Measurements from ENCODE around the gene CEP128. TPM values are rescaled to one million over a fixed set of nuclear protein-coding genes. Genes with fewer than 3 reads are reported as not detected.

The CEP128 gene
- total RNA-seq, 1 experiment from 2014 or later, result 29.3 TPM

- DNase-seq, result no peak
- no TSS peak for BruUV-seq (replicated peaks)
- Histone ChIP-seq H3K9me2 (ENCODE audit: insufficient read depth) (no peaks in the 10 kb centered on the region), H3K4me3 (no peak overlapping the region), H2AFZ (no peak overlapping the region), H4K20me1 (ENCODE audit: insufficient read depth) (no peaks in the 10 kb centered on the region), H3K27ac (no peak overlapping the region), H3F3A (ENCODE audit: insufficient read depth, low read depth) (peaks cover 3% of the 10 kb centered on the region; the same call in 1 of the 2 replicates), H3K4me1 (replicated peaks; ENCODE audit: insufficient read depth) (no peaks in the 10 kb centered on the region), H3K36me3 (ENCODE audit: low read depth) (no peaks in the 10 kb centered on the region), H3K9me3 (ENCODE audit: insufficient read depth, low read depth) (no peaks in the 10 kb centered on the region; the same call in 1 of the 2 replicates), H3K79me2 (ENCODE audit: low read depth) (no peaks in the 10 kb centered on the region), H3K4me2 (no peak overlapping the region), H3K27me3 (ENCODE audit: insufficient read depth, low read depth) (no peaks in the 10 kb centered on the region)
- intact Hi-C loops (cut with micrococcal nuclease; ENCODE audit: unreplicated experiment), result no loop called here
- ChIA-PET POLR2A (ENCODE audit: unreplicated experiment) (interaction anchor here (0.6 kb wide), 1 partner anchor 57 kb away, joined by 23 read pairs; no protein-coding TSS in a partner anchor), CTCF (no interaction called here)
- no peak for TF ChIP-seq CTCF (conservative IDR thresholded peaks at IDR 0.05)
- no peak for TF ChIP-seq EZH2 (IDR thresholded peaks at IDR 0.05; ENCODE audit: low read depth)
Observed at GRCh38 chr14:80653956-80654355, 287.6 kb downstream of the CEP128 start.

- H3K36me3 ChIP-seq (ENCODE audit: low read depth), result peaks cover 3% of the 10 kb centered on the region
- H3F3A ChIP-seq (ENCODE audit: insufficient read depth, low read depth), result peaks cover 2% of the 10 kb centered on the region; the same call in 1 of the 2 replicates
- peaks cover 5% of the 10 kb centered on the region for H3K4me1 ChIP-seq (replicated peaks; ENCODE audit: insufficient read depth)
- no TSS peak for BruUV-seq (replicated peaks)
- H3K4me3 ChIP-seq, result no peak overlapping the region
- TF ChIP-seq CTCF (conservative IDR thresholded peaks at IDR 0.05), result no peak
- no peak for TF ChIP-seq EZH2 (IDR thresholded peaks at IDR 0.05; ENCODE audit: low read depth)
- H3K9me2 ChIP-seq (ENCODE audit: insufficient read depth), result no peaks in the 10 kb centered on the region
- CTCF ChIA-PET, result no interaction called here
- no peaks in the 10 kb centered on the region for H3K79me2 ChIP-seq (ENCODE audit: low read depth)
- no peak overlapping the region for H2AFZ ChIP-seq
- peaks cover 11% of the 10 kb centered on the region; the same call in 1 of the 2 replicates for H3K9me3 ChIP-seq (ENCODE audit: insufficient read depth, low read depth)
- POLR2A ChIA-PET (ENCODE audit: unreplicated experiment), result no interaction called here
- intact Hi-C loops (cut with micrococcal nuclease; ENCODE audit: unreplicated experiment), result no loop called here
- H3K27me3 ChIP-seq (ENCODE audit: insufficient read depth, low read depth), result no peaks in the 10 kb centered on the region
- no peak overlapping the region for H3K27ac ChIP-seq
- H3K4me2 ChIP-seq, result no peak overlapping the region
- no peak for DNase-seq
- no peaks in the 10 kb centered on the region for H4K20me1 ChIP-seq (ENCODE audit: insufficient read depth)
Observed at GRCh38 chr14:80645667-80646413, 295.7 kb downstream of the CEP128 start.

DNA sequence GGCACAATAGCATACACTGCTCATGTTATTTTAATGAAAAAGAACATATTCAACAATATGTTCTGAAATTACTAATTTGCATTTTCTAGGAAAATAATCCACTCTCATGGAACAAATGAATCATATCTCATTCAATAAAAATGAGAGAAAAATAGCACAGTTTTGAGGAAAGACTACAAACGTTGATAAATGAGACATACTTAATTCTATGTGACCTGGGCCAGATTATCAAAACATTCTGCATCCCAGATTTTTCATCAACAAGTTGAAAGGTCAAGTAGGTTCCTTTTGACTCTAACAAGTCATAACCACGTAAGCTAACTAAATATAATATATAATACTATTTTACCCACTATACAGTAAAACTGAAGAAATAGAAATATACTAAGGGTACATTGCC is 296.7 kb downstream of the CEP128 start:
- ChIA-PET POLR2A (ENCODE audit: unreplicated experiment) (no interaction called here), CTCF (no interaction called here)
- Histone ChIP-seq H2AFZ (no peak overlapping the region), H3K4me1 (replicated peaks; ENCODE audit: insufficient read depth) (peaks cover 15% of the 10 kb centered on the region), H3K27me3 (ENCODE audit: insufficient read depth, low read depth) (no peaks in the 10 kb centered on the region), H3K4me2 (no peak overlapping the region), H3K36me3 (ENCODE audit: low read depth) (peaks cover 3% of the 10 kb centered on the region), H3K9me3 (ENCODE audit: insufficient read depth, low read depth) (peaks cover 11% of the 10 kb centered on the region; the same call in 1 of the 2 replicates), H3K9me2 (ENCODE audit: insufficient read depth) (no peaks in the 10 kb centered on the region), H3K27ac (no peak overlapping the region), H3K79me2 (ENCODE audit: low read depth) (no peaks in the 10 kb centered on the region), H3K4me3 (no peak overlapping the region), H3F3A (ENCODE audit: insufficient read depth, low read depth) (peaks cover 10% of the 10 kb centered on the region), H4K20me1 (ENCODE audit: insufficient read depth) (no peaks in the 10 kb centered on the region)
- TF ChIP-seq EZH2 (IDR thresholded peaks at IDR 0.05; ENCODE audit: low read depth) (no peak), CTCF (conservative IDR thresholded peaks at IDR 0.05) (no peak)
- intact Hi-C loops (cut with micrococcal nuclease; ENCODE audit: unreplicated experiment), result no loop called here
- no TSS peak for BruUV-seq (replicated peaks)
- no peak for DNase-seq

Measured in PC-9 (cell line).